ENCODE results near the gene WDR7. TPM values are rescaled to one million over a fixed set of nuclear protein-coding genes. Genes with fewer than 3 reads are reported as not detected.

WDR7 gene
- total and polyA plus RNA-seq, 9 of the 15 experiments (the other 6 are each of a cell fraction or from before 2014, with no cell fraction given): 1.4 to 9.4 (median 5.3) TPM

- Histone ChIP-seq H3K79me2 (ENCODE audit: control insufficient read depth, insufficient read depth, low read length) (no peaks in the 10 kb centered on the region), H4K20me1 (replicated peaks; ENCODE audit: control insufficient read depth, insufficient read depth, low read length) (no peaks in the 10 kb centered on the region), H3K4me2 (ENCODE audit: insufficient read depth, low read length) (no peak overlapping the region), H3K4me3 (no peak overlapping the region), H3K27ac (ENCODE audit: extremely low read depth, low read depth, low read length) (no peak overlapping the region), H3K27me3 (ENCODE audit: control insufficient read depth in 2 of 2, insufficient read depth in 2 of 2, low read length in 2 of 2) (no peaks in the 10 kb centered on the region), H3K9me3 (replicated peaks; ENCODE audit: control insufficient read depth, insufficient read depth, low read depth, low read length) (no peaks in the 10 kb centered on the region), H3K36me3 (ENCODE audit: control insufficient read depth, insufficient read depth, low read length) (no peaks in the 10 kb centered on the region), H3K4me1 (replicated peaks in 1 of 2; ENCODE audit: control insufficient read depth in 2 of 2, insufficient read depth in 2 of 2, low read length in 2 of 2) (no peaks in the 10 kb centered on the region), H3K9ac (ENCODE audit: insufficient read depth in 1 of 2, low read depth in 2 of 2, low read length in 2 of 2) (no peak overlapping the region), H2AFZ (ENCODE audit: low read depth, low read length) (no peak overlapping the region), H3K9me1 (ENCODE audit: control insufficient read depth, insufficient read depth, low read length) (no peaks in the 10 kb centered on the region)
- intact Hi-C loops (cut with micrococcal nuclease) (no loop called here), in situ Hi-C loops (cut with MboI) (no loop called here)
- POLR2A ChIA-PET: no interaction called here
- CTCF ChIA-PET (ENCODE audit: low intra/inter-chr PET ratio): no interaction called here
- WGBS (ENCODE audit: insufficient coverage, low coverage, missing lambda C conversion rate): 8% methylated on average over 3 of the region's 3 CpGs
- no peak for ATAC-seq
- no peak for FAIRE-seq
- BruUV-seq (replicated peaks): no TSS peak
- DNase-seq (ENCODE audit: extremely low read depth in 1 of 4, low spot score in 3 of 4): no peak
- TF ChIP-seq PCBP1 (IDR thresholded peaks at IDR 0.05; ENCODE audit: low read depth, low read length, poor library complexity, severe bottlenecking) (no peak), CREBBP (IDR thresholded peaks at IDR 0.05; ENCODE audit: low read depth, low read length) (no peak), TEAD4 (IDR thresholded peaks at IDR 0.05; ENCODE audit: low read length) (no peak), TEAD4 (CRISPR knock-in tag; IDR thresholded peaks at IDR 0.05; ENCODE audit: borderline replicate concordance) (no peak), MTA1 (IDR thresholded peaks at IDR 0.05; ENCODE audit: borderline replicate concordance) (no peak), POLR2A (conservative IDR thresholded peaks at IDR 0.05) (no peak), HNRNPK (IDR thresholded peaks at IDR 0.05; ENCODE audit: low read depth, low read length, poor library complexity, severe bottlenecking) (no peak), NR2F6 (CRISPR knock-in tag; IDR thresholded peaks at IDR 0.05) (no peak), BRF1 (IDR thresholded peaks at IDR 0.05; ENCODE audit: borderline replicate concordance, extremely low read depth, insufficient read length) (no peak), ZNF696 (CRISPR knock-in tag; conservative IDR thresholded peaks at IDR 0.05) (no peak), PRMT5 (CRISPR knock-in tag; IDR thresholded peaks at IDR 0.05) (no peak), FOXK2 (conservative IDR thresholded peaks at IDR 0.05 in 1 of 2, IDR thresholded peaks at IDR 0.05 in 1 of 2; ENCODE audit: low read depth in 2 of 2) (no peak), EWSR1 (IDR thresholded peaks at IDR 0.05; ENCODE audit: borderline replicate concordance, low read depth, partially characterized antibody) (no peak), ZFX (CRISPR knock-in tag; IDR thresholded peaks at IDR 0.05) (no peak), ZNF121 (CRISPR knock-in tag; conservative IDR thresholded peaks at IDR 0.05) (no peak), HNRNPUL1 (IDR thresholded peaks at IDR 0.05; ENCODE audit: low read length) (no peak), AFF4 (CRISPR knock-in tag; IDR thresholded peaks at IDR 0.05) (no peak), POLR2AphosphoS5 (IDR thresholded peaks at IDR 0.05; ENCODE audit: control insufficient read depth, insufficient read depth, low read depth, low read length) (no peak), FIP1L1 (IDR thresholded peaks at IDR 0.05; ENCODE audit: low read depth, low read length, poor library complexity, severe bottlenecking) (no peak), TRIM25 (IDR thresholded peaks at IDR 0.05; ENCODE audit: borderline replicate concordance) (no peak), ELF2 (CRISPR knock-in tag; IDR thresholded peaks at IDR 0.05) (no peak)
These were observed 326.1 kb downstream of the WDR7 start for GRCh38 chr18:56977309-56977708.

All from K562 (cell line).